Measurements from ENCODE around the gene PCLO.

Gene PCLO

DNA sequence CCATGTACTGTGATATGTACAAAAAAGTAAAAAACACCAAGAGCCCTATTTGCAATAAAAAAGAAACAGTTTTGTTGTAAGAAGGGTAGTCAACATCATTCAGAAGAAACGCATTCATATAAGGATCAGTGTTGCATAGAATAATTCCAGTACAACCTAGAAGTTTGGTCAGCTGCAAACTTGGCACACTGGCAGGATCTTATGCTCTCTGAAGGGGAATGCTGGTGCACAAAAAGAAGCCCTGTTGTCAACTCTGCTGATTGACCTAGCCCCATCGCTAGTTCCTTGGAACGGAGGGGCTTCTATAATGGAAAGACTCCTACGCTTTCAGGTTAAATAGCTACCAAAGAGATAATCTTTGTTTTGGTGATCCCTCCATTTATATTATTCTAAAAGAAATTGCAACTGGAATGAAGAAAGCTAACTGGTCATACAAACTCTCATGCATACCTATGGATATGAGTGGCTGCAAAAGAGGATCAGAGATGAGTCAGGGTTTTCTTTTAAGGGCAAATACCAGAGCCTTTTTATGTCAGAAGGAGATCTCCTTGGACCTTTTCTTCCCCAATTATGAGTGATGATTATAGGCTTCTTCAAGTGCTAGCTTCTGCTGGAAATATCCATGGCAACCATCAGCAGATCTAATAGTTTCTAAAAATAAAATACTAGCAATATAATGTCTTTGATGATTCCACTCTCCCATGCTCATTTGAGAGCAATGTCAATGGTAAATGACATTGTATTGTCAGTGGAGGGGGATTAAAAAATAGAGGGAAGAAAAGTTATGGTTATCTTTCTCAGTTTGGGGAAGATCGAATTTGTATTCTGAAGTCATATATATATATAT, 406.8 kb downstream of the PCLO start:
- Histone ChIP-seq H3K4me3 (ENCODE audit: low read depth in 1 of 2, low read length in 2 of 2) (no peak overlapping the region), H3K27ac (ENCODE audit: low read length) (no peak overlapping the region), H3K36me3 (ENCODE audit: control insufficient read depth in 1 of 2, insufficient read depth in 2 of 2, low read length in 2 of 2) (no peaks in the 10 kb centered on the region), H3K4me1 (ENCODE audit: control insufficient read depth in 1 of 2, insufficient read depth in 2 of 2, low read length in 2 of 2) (no peaks in the 10 kb centered on the region), H3K9me3 (ENCODE audit: control insufficient read depth in 1 of 2, low read length in 2 of 2) (no peaks in the 10 kb centered on the region), H3K27me3 (ENCODE audit: low read depth, low read length) (no peaks in the 10 kb centered on the region)

DNA sequence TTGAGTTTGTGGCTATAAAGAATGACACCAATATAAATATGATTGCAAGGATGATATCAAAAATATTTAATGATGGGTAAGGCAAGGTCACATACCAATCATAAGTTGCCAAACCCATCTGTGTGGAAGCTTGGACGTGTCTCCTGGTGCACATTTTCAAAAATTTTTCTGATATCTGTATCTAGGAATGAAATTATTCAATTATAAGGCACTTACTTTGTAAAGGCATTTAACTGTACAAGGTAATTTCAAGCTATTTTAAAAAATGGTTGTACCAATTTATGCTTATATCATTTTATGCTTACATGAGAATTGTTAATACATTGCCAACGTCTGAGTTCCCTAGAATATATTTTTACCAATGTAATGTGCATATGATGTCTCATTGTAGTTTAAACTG, 412.7 kb downstream of the PCLO start:
- Histone ChIP-seq H3K36me3 (ENCODE audit: control insufficient read depth in 1 of 2, insufficient read depth in 2 of 2, low read length in 2 of 2) (no peaks in the 10 kb centered on the region), H3K9me3 (ENCODE audit: control insufficient read depth in 1 of 2, low read length in 2 of 2) (no peaks in the 10 kb centered on the region), H3K27ac (ENCODE audit: low read length) (no peak overlapping the region), H3K4me3 (ENCODE audit: low read depth in 1 of 2, low read length in 2 of 2) (no peak overlapping the region), H3K27me3 (ENCODE audit: low read depth, low read length) (no peaks in the 10 kb centered on the region), H3K4me1 (ENCODE audit: control insufficient read depth in 1 of 2, insufficient read depth in 2 of 2, low read length in 2 of 2) (no peaks in the 10 kb centered on the region)

DNA sequence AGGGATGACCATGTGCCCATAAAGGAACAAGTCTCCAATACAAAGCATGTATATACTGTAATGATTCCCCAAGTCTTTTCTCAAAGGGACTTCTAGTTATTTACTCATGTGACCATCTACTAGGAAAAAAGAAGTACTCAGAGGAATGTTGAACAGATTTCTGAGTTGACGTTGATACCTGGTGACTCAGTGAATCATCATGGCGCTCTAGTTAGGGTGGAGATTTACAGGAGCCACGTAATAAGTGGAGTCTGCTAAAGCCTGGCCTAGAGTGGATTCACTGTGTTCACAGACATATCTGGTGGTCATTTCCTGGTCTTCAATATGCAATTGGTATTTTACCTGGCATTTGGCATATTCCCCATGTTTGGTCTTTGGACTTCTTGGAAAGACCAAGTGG, 416.9 kb downstream of the PCLO start:
- H3K4me3 ChIP-seq (ENCODE audit: low read depth in 1 of 2, low read length in 2 of 2): no peak overlapping the region
- H3K27me3 ChIP-seq (ENCODE audit: low read depth, low read length): no peaks in the 10 kb centered on the region
- no peaks in the 10 kb centered on the region for H3K9me3 ChIP-seq (ENCODE audit: control insufficient read depth in 1 of 2, low read length in 2 of 2)
- no peaks in the 10 kb centered on the region for H3K4me1 ChIP-seq (ENCODE audit: control insufficient read depth in 1 of 2, insufficient read depth in 2 of 2, low read length in 2 of 2)
- no peaks in the 10 kb centered on the region for H3K36me3 ChIP-seq (ENCODE audit: control insufficient read depth in 1 of 2, insufficient read depth in 2 of 2, low read length in 2 of 2)
- no peak overlapping the region for H3K27ac ChIP-seq (ENCODE audit: low read length)

DNA sequence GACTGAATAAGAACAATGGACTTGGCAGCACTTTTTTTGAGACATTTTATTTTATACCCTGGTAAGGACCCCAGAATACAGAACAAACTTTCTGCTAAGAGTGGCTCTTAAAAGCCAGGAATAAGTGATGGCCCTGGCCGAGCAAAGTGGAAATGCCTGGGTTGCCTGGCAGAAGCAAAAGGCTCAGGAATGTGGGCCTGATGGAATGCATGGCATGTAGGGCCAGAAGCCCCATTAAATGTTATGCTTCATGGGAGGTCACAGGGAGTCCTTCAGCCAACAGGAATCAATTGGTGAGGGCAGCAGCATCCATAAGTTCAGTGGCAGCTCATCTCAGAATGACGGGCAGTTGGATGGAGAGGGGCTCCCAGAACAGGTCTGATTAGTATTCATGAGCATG, 417.6 kb downstream of the PCLO start:
- H3K9me3 ChIP-seq (ENCODE audit: control insufficient read depth in 1 of 2, low read length in 2 of 2): no peaks in the 10 kb centered on the region
- no peak overlapping the region for H3K4me3 ChIP-seq (ENCODE audit: low read depth in 1 of 2, low read length in 2 of 2)
- H3K27ac ChIP-seq (ENCODE audit: low read length): no peak overlapping the region
- no peaks in the 10 kb centered on the region for H3K27me3 ChIP-seq (ENCODE audit: low read depth, low read length)
- H3K36me3 ChIP-seq (ENCODE audit: control insufficient read depth in 1 of 2, insufficient read depth in 2 of 2, low read length in 2 of 2): no peaks in the 10 kb centered on the region
- no peaks in the 10 kb centered on the region for H3K4me1 ChIP-seq (ENCODE audit: control insufficient read depth in 1 of 2, insufficient read depth in 2 of 2, low read length in 2 of 2)

DNA sequence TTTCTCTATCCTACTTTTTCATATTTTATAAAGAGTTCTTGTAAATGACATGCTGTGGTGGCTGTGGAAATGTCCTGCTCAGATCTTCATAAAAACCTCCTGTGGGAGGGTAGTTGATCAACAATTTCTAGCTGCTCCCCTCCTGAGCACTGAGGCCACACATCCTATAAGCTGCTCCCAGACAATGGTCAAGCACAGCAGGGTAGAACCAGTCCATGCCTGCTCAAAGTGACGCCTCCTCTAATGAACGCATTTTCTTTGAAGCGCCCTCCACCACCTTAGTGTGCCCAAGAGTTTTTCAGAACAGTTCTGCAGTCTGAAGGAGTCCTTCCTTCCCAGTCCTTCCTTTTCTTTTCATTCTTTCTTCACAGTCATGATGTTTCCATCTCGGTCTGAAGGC, 420.5 kb downstream of the PCLO start:
- Histone ChIP-seq H3K36me3 (ENCODE audit: control insufficient read depth in 1 of 2, insufficient read depth in 2 of 2, low read length in 2 of 2) (no peaks in the 10 kb centered on the region), H3K4me1 (ENCODE audit: control insufficient read depth in 1 of 2, insufficient read depth in 2 of 2, low read length in 2 of 2) (no peaks in the 10 kb centered on the region), H3K27ac (ENCODE audit: low read length) (no peak overlapping the region), H3K9me3 (ENCODE audit: control insufficient read depth in 1 of 2, low read length in 2 of 2) (no peaks in the 10 kb centered on the region), H3K4me3 (ENCODE audit: low read depth in 1 of 2, low read length in 2 of 2) (no peak overlapping the region), H3K27me3 (ENCODE audit: low read depth, low read length) (no peaks in the 10 kb centered on the region)

DNA sequence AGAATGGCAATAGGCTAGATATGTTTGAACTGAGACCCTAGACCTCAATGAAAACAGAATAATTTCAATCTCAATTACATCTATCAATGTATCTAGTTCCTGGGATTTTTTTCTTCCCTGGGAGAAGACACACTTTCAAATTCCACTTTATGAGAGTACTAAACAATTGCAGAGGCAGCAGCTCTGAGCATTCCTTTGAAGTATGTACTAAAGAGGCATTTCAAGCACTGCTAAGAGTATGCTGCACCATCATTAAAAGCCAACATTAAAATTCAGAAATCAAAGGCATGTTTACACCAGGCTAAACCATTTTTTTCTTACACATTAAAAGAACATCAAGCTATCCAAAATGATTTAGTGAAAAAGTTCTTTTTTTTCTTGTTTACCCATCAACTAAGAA, 421.2 kb downstream of the PCLO start:
- no peaks in the 10 kb centered on the region for H3K4me1 ChIP-seq (ENCODE audit: control insufficient read depth in 1 of 2, insufficient read depth in 2 of 2, low read length in 2 of 2)
- no peak overlapping the region for H3K4me3 ChIP-seq (ENCODE audit: low read depth in 1 of 2, low read length in 2 of 2)
- no peak overlapping the region for H3K27ac ChIP-seq (ENCODE audit: low read length)
- H3K36me3 ChIP-seq (ENCODE audit: control insufficient read depth in 1 of 2, insufficient read depth in 2 of 2, low read length in 2 of 2): no peaks in the 10 kb centered on the region
- no peaks in the 10 kb centered on the region for H3K9me3 ChIP-seq (ENCODE audit: control insufficient read depth in 1 of 2, low read length in 2 of 2)
- no peaks in the 10 kb centered on the region for H3K27me3 ChIP-seq (ENCODE audit: low read depth, low read length)

DNA sequence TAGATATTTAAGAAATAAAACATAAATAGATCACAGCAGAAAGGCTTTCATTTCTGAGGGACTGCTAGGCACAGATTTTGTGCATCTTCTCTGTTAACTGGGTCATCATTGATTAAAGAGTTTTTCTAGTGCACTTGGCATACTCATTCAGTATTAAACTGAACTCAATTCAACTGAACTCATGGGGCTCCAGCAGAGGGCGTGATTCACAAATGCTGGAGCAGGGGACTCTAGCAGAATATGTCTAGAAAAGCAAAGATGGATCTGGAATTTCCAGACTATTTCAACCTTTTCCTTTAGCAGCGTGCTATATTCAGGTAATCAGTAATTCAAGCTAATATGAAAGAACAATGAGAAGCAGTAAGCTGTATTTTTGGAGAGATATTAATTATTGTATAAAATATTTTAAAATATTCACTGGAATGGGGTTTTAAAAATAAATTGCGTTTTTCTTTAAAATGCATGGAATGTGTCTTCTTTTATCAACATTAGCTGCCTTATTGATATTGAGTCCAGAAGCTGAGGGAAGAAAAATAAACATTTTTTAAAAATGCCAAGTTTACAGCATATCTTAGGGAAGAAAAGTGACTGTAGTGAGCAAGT, 422.3 kb downstream of the PCLO start:
- no peaks in the 10 kb centered on the region for H3K9me3 ChIP-seq (ENCODE audit: control insufficient read depth in 1 of 2, low read length in 2 of 2)
- H3K4me3 ChIP-seq (ENCODE audit: low read depth in 1 of 2, low read length in 2 of 2): no peak overlapping the region
- no peaks in the 10 kb centered on the region for H3K36me3 ChIP-seq (ENCODE audit: control insufficient read depth in 1 of 2, insufficient read depth in 2 of 2, low read length in 2 of 2)
- no peaks in the 10 kb centered on the region for H3K4me1 ChIP-seq (ENCODE audit: control insufficient read depth in 1 of 2, insufficient read depth in 2 of 2, low read length in 2 of 2)
- H3K27me3 ChIP-seq (ENCODE audit: low read depth, low read length): no peaks in the 10 kb centered on the region
- H3K27ac ChIP-seq (ENCODE audit: low read length): no peak overlapping the region

DNA sequence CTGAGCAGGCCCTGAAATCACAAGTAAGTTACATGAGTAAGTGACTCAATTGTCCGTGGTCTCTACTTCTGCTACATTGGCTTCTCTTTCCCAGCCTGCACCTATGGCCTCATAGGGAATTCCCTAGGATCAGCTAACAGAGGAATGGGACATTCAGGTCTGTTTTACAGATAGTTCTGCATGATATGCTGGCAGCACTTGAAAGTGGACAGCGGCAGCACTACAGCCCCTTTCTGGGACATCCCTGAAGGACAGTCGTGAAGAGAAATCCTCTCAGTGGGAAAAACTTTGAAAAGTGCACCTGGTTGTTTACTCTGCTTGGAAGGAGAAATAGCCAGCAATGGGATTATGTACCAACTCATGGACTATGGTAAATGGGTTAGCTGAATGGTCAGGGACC, 426.1 kb downstream of the PCLO start:
- no peaks in the 10 kb centered on the region for H3K36me3 ChIP-seq (ENCODE audit: control insufficient read depth in 1 of 2, insufficient read depth in 2 of 2, low read length in 2 of 2)
- no peak overlapping the region for H3K27ac ChIP-seq (ENCODE audit: low read length)
- no peaks in the 10 kb centered on the region for H3K27me3 ChIP-seq (ENCODE audit: low read depth, low read length)
- no peaks in the 10 kb centered on the region for H3K4me1 ChIP-seq (ENCODE audit: control insufficient read depth in 1 of 2, insufficient read depth in 2 of 2, low read length in 2 of 2)
- H3K4me3 ChIP-seq (ENCODE audit: low read depth in 1 of 2, low read length in 2 of 2): no peak overlapping the region
- no peaks in the 10 kb centered on the region for H3K9me3 ChIP-seq (ENCODE audit: control insufficient read depth in 1 of 2, low read length in 2 of 2)

DNA sequence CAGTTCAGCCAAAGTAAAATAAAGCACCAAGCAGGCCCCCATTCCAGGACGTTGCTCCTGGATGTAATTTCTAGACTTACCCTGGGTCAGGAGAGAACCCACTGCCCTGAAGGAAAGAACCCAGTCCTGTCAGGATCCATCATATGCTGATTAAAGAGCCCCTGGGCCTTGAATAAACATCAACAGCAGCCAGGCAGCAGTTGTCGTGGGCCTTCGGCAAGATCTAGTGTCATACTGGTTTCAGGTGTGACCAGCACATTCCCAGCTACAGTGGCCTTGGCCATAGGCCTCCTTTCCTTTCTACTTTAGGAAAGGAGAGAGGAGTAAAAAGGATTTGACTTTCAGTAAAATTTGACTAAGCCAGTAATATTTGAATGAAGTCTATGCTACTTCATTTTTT, 430.0 kb downstream of the PCLO start:
- no peaks in the 10 kb centered on the region for H3K9me3 ChIP-seq (ENCODE audit: control insufficient read depth in 1 of 2, low read length in 2 of 2)
- H3K36me3 ChIP-seq (ENCODE audit: control insufficient read depth in 1 of 2, insufficient read depth in 2 of 2, low read length in 2 of 2): no peaks in the 10 kb centered on the region
- H3K27ac ChIP-seq (ENCODE audit: low read length): no peak overlapping the region
- no peaks in the 10 kb centered on the region for H3K4me1 ChIP-seq (ENCODE audit: control insufficient read depth in 1 of 2, insufficient read depth in 2 of 2, low read length in 2 of 2)
- no peak overlapping the region for H3K4me3 ChIP-seq (ENCODE audit: low read depth in 1 of 2, low read length in 2 of 2)
- H3K27me3 ChIP-seq (ENCODE audit: low read depth, low read length): no peaks in the 10 kb centered on the region

DNA sequence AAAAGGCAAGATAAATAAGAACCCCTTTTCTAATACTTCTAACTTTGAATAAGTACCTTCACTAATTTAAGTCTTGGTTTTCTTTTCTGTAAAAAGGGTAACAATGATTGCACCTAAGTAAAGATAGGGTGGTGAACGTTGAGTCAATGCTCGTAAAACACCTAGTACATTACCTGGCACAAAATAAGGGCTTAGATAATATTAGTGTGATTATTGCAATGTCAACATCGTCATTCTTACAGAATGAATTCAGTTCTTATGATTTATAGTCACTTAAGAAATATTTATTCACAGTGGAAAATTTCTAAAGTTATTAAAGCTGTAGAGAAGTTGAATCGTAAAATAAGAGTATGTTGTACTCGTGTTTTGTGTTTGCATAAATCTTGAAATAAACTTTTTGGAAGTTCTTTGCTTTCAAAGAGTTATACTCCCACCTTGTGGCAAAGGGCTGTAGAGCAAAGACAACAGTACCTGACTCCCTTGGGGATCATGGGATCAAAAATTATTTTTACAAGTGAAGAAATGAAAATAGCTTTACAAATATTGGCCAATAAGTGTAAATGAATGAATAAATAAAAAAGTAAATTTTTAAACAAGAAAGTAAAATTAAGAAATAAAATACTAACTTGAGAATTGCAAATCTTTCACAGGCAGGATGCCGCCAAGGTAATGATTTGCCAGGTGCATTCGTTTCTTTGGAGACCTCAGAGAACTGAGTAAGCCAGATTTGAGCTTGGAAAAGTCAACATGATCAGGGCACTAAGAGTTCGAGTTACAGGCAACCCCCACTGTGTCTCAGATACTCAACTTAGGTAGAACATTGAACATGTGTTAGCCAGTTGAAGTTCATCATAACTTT, 433.3 kb downstream of the PCLO start:
- Histone ChIP-seq H3K36me3 (ENCODE audit: control insufficient read depth in 1 of 2, insufficient read depth in 2 of 2, low read length in 2 of 2) (no peaks in the 10 kb centered on the region), H3K9me3 (ENCODE audit: control insufficient read depth in 1 of 2, low read length in 2 of 2) (no peaks in the 10 kb centered on the region), H3K27me3 (ENCODE audit: low read depth, low read length) (no peaks in the 10 kb centered on the region), H3K4me1 (ENCODE audit: control insufficient read depth in 1 of 2, insufficient read depth in 2 of 2, low read length in 2 of 2) (no peaks in the 10 kb centered on the region), H3K27ac (ENCODE audit: low read length) (no peak overlapping the region), H3K4me3 (ENCODE audit: low read depth in 1 of 2, low read length in 2 of 2) (no peak overlapping the region)

DNA sequence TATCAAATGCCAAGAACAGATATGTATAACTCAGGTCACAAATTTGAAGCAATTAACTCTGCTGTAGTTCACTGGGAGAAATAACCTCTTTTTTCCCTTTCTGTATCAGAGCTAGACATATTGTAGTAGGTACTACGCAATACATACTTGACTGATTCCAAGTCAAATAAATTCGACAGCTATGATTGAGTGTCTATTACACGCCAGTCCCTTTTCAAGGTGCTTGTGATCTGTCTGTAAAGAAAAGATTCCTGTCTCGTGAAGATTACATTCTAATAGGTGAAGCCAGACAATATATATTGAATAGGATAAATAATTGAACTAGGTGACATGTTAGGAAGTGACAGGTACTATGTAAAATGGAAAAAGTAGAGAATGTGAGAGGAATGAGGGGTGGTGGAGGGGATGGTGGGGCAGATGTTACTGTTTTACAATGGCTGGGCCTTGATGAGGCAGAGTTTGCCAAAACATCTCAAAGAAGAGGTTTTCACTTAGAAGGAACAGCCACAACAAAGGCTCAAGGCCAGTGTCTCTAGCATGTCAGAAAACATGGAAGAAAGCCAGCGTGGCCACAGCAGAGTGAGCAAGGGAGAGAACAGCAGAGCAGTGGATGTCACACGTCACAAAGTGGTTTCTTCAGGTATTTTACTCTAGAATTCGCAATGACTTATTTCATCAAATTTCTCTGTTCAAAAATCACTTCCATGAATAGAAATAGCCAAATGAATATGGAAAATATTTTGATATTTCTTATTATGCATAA, 436.5 kb downstream of the PCLO start:
- H3K4me1 ChIP-seq (ENCODE audit: control insufficient read depth in 1 of 2, insufficient read depth in 2 of 2, low read length in 2 of 2): no peaks in the 10 kb centered on the region
- no peaks in the 10 kb centered on the region for H3K36me3 ChIP-seq (ENCODE audit: control insufficient read depth in 1 of 2, insufficient read depth in 2 of 2, low read length in 2 of 2)
- H3K4me3 ChIP-seq (ENCODE audit: low read depth in 1 of 2, low read length in 2 of 2): no peak overlapping the region
- H3K27me3 ChIP-seq (ENCODE audit: low read depth, low read length): no peaks in the 10 kb centered on the region
- H3K27ac ChIP-seq (ENCODE audit: low read length): no peak overlapping the region
- no peaks in the 10 kb centered on the region for H3K9me3 ChIP-seq (ENCODE audit: control insufficient read depth in 1 of 2, low read length in 2 of 2)

Data from muscle layer of duodenum (tissue), 2 donors.